ENCODE data around the gene HES7. TPM values are rescaled to one million over a fixed set of nuclear protein-coding genes. Genes with fewer than 3 reads are reported as not detected.

The HES7 gene
- total RNA-seq, 4 donors from 2014 or later = not detected

- WGBS, 2 donors = 91 to 93% methylated on average over 12 of the region's 12 CpGs
- TF ChIP-seq POLR2A (IDR thresholded peaks at IDR 0.05) (no peak), CTCF (IDR thresholded peaks at IDR 0.05) (no peak)
- intact Hi-C loops (cut with DNase I; ENCODE audit: low total_unique reads) = no loop called here
- DNase-seq (ENCODE audit: low spot score in 2 of 2) = no peak
- H3K4me3 ChIP-seq (ENCODE audit: low read depth, poor library complexity, severe bottlenecking) = no peak overlapping the region
Measured at GRCh38 chr17:8071496-8071895, 52.4 kb downstream of the HES7 start.

Small RNA genes lying within 50 kb of the gene (microRNA-seq; reads per million reads assigned to microRNA genes)
- gene MIR4314 (ENCODE audit: borderline number of aligned reads in 1 of 2, borderline replicate concordance in 2 of 2) = 0 reads per million in 2 donors
- gene MIR6883 (ENCODE audit: borderline number of aligned reads in 1 of 2, borderline replicate concordance in 2 of 2) = 0.57 to 2.0 reads per million in 2 donors

Other genes starting within 250 kb of the HES7 start
- gene CHD3, start 235.3 kb downstream of the HES7 start, total RNA-seq = 10 to 100 TPM; 36.8 to 71.1 (median 54.8) TPM
- 100 to 1,000 TPM; 111 to 202 (median 172) TPM for gene RNF227, start 207.8 kb downstream of the HES7 start, total RNA-seq
- gene KCNAB3, start 194.2 kb downstream of the HES7 start, total RNA-seq = under 1 TPM; 0.10 to 0.49 (median 0.24) TPM
- gene TRAPPC1, start 192.2 kb downstream of the HES7 start, total RNA-seq = 10 to 100 TPM; 39.8 to 62.5 (median 52.2) TPM
- 10 to 100 TPM; 23.4 to 43.1 (median 27.0) TPM for gene CNTROB, start 191.9 kb downstream of the HES7 start, total RNA-seq
- gene GUCY2D, start 121.5 kb downstream of the HES7 start, total RNA-seq = under 1 TPM in 1 of 4 donors, not detected in 3; 0.13 TPM
- gene ALOX15B, start 85.0 kb downstream of the HES7 start, total RNA-seq = 100 to 1,000 TPM in 1 of 4 donors, 10 to 100 TPM in 3; 13.9 to 116 (median 59.9) TPM
- gene ALOX12B, start 36.4 kb downstream of the HES7 start, total RNA-seq = 100 to 1,000 TPM; 131 to 246 (median 157) TPM
- 100 to 1,000 TPM in 1 of 4 donors, 10 to 100 TPM in 3; 73.8 to 143 (median 88.2) TPM for gene ALOXE3, start 5.6 kb downstream of the HES7 start, total RNA-seq
- gene PER1, start 28.3 kb upstream of the HES7 start, total RNA-seq = 100 to 1,000 TPM; 197 to 545 (median 266) TPM
- gene VAMP2, start 38.8 kb upstream of the HES7 start, total RNA-seq = 10 to 100 TPM; 43.5 to 58.9 (median 49.3) TPM
- gene TMEM107, start 52.3 kb upstream of the HES7 start, total RNA-seq = 10 to 100 TPM; 15.9 to 21.0 (median 17.6) TPM
- 10 to 100 TPM; 22.0 to 26.6 (median 25.0) TPM for gene BORCS6, start 66.1 kb upstream of the HES7 start, total RNA-seq
- gene AURKB, start 86.5 kb upstream of the HES7 start, total RNA-seq = 10 to 100 TPM in 2 of 4 donors, 1 to 10 TPM in 2; 3.2 to 12.9 (median 8.6) TPM
- 10 to 100 TPM; 11.2 to 32.0 (median 15.9) TPM for gene CTC1, start 124.0 kb upstream of the HES7 start, total RNA-seq
- gene PFAS, start 125.2 kb upstream of the HES7 start, total RNA-seq = 10 to 100 TPM in 3 of 4 donors, 1 to 10 TPM in 1; 6.2 to 19.0 (median 15.7) TPM
- 10 to 100 TPM; 11.4 to 18.1 (median 13.5) TPM for gene RANGRF, start 164.6 kb upstream of the HES7 start, total RNA-seq
- 1 to 10 TPM in 2 of 4 donors, under 1 TPM in 1, not detected in 1; 0.27 to 3.7 (median 2.6) TPM for gene SLC25A35, start 171.3 kb upstream of the HES7 start, total RNA-seq
- 10 to 100 TPM in 2 of 4 donors, 1 to 10 TPM in 2; 4.5 to 18.8 (median 10.0) TPM for gene ARHGEF15, start 186.1 kb upstream of the HES7 start, total RNA-seq
- not detected for gene ODF4, start 215.7 kb upstream of the HES7 start, total RNA-seq

All from lower leg skin (tissue), 4 donors.